Smooth muscle cell (in vitro differentiated cells): ENCODE data around the gene ZNF786. TPM values are rescaled to one million over a fixed set of nuclear protein-coding genes. Genes with fewer than 3 reads are reported as not detected.

ENCODE experiments used
- DNase-seq: peaks from one replicate; lab custom pipeline; 2025; ENCODE audit not compliant: unreplicated experiment; lab: John Stamatoyannopoulos, UW
- H2AFZ ChIP-seq: fragments of 200-600 bp; sonication (generic); 2 replicates; pipeline ENCODE4 v1.6.0; 2016; ENCODE audit warnings: antibody characterized with exemption, low read depth, mild to moderate bottlenecking
- H3F3A ChIP-seq: fragments of 200-600 bp; sonication (generic); 2 replicates; pipeline ENCODE4 v1.6.0; 2017; ENCODE audit warnings: antibody characterized with exemption, low read depth
- H3K27ac ChIP-seq: fragments of 200-600 bp; sonication (generic); 2 replicates; pipeline ENCODE4 v1.5.1; 2016; ENCODE audit warnings: low read depth, mild to moderate bottlenecking
- H3K27me3 ChIP-seq: fragments of 200-600 bp; sonication (generic); 2 replicates; pipeline ENCODE4 v1.6.1; 2016; ENCODE audit warnings: low read depth, mild to moderate bottlenecking
- H3K36me3 ChIP-seq: fragments of 200-600 bp; sonication (generic); 2 replicates; pipeline ENCODE4 v1.5.1; 2016; ENCODE audit warnings: low read depth
- H3K4me1 ChIP-seq: fragments of 200-600 bp; sonication (generic); 2 replicates; pipeline ENCODE4 v1.5.1; 2016; ENCODE audit warnings: low read depth
- H3K4me2 ChIP-seq: fragments of 200-600 bp; sonication (generic); 2 replicates; pipeline ENCODE4 v1.6.0; 2016; ENCODE audit warnings: mild to moderate bottlenecking
- H3K4me3 ChIP-seq: fragments of 200-600 bp; sonication (generic); 2 replicates; pipeline ENCODE4 v1.5.1; 2016; ENCODE audit warnings: mild to moderate bottlenecking
- H3K79me2 ChIP-seq: fragments of 200-600 bp; sonication (generic); 2 replicates; pipeline ENCODE4 v1.6.0; 2016; ENCODE audit warnings: low read depth, mild to moderate bottlenecking
- H3K9ac ChIP-seq: fragments of 200-600 bp; sonication (generic); 2 replicates; pipeline ENCODE4 v1.6.0; 2016; ENCODE audit warnings: low read depth
- H3K9me3 ChIP-seq: fragments of 200-600 bp; sonication (generic); replicated peaks from 2 replicates; pipeline ENCODE4 v1.5.1; 2016; ENCODE audit warnings: low read depth
- H4K20me1 ChIP-seq: fragments of 200-600 bp; sonication (generic); 2 replicates; pipeline ENCODE4 v1.6.0; 2016; ENCODE audit warnings: low read depth
- CTCF ChIP-seq: fragments of 200-600 bp; sonication (generic); IDR thresholded peaks from 2 replicates; pipeline ENCODE4 v1.5.1; 2017; ENCODE audit warnings: borderline replicate concordance, mild to moderate bottlenecking, antibody characterized with exemption; ENCODE audit not compliant: insufficient read depth, poor library complexity, severe bottlenecking
- WGBS: methylation state at CpG from one replicate; pipeline ENCODE4 v1.1.7; 2016; ENCODE audit warnings: low lambda C conversion rate; 5-methylcytosine and 5-hydroxymethylcytosine counted together
- polyA plus RNA-seq: library from polyadenylated mRNA; unstranded; fragments of >200 nt; fragmentation: Nextera tagmentation; extraction: Ambion mirVana; gene quantifications from 2 replicates; pipeline ENCODE4 v1.2.1, GENCODE V29; 2016
- total RNA-seq: library from RNA; depleted of rRNA; stranded (reverse); fragments of >200 nt; gene quantifications from 2 replicates; pipeline ENCODE4 v1.2.3, GENCODE V29; 2014

ZNF786 gene
- total and polyA plus RNA-seq, 2 experiments from 2014 or later: 2.2 to 2.3 TPM

GRCh38 chr7:149085866-149086265 is 4.7 kb downstream of the ZNF786 start:
- no peak overlapping the region for H2AFZ ChIP-seq
- no peak overlapping the region for H3K9ac ChIP-seq
- H3K4me3 ChIP-seq: no peak overlapping the region
- no peaks in the 10 kb centered on the region for H3K36me3 ChIP-seq
- H3K4me1 ChIP-seq: no peaks in the 10 kb centered on the region
- no peaks in the 10 kb centered on the region for H4K20me1 ChIP-seq
- H3F3A ChIP-seq: no peaks in the 10 kb centered on the region
- H3K4me2 ChIP-seq: no peak overlapping the region
- DNase-seq: no peak
- H3K79me2 ChIP-seq: peaks cover 52% of the 10 kb centered on the region
- TF ChIP-seq CTCF: no peak
- no peaks in the 10 kb centered on the region for H3K27me3 ChIP-seq
- H3K27ac ChIP-seq: no peak overlapping the region
- no peaks in the 10 kb centered on the region for H3K9me3 ChIP-seq
- WGBS: 96% methylated on average over 1 of the region's 1 CpG

- H3F3A ChIP-seq: no peaks in the 10 kb centered on the region
- H3K27me3 ChIP-seq: no peaks in the 10 kb centered on the region
- H3K4me3 ChIP-seq: no peak overlapping the region
- H3K4me1 ChIP-seq: no peaks in the 10 kb centered on the region
- no peaks in the 10 kb centered on the region for H3K9me3 ChIP-seq
- DNase-seq: no peak
- H3K36me3 ChIP-seq: no peaks in the 10 kb centered on the region
- 98% methylated on average over 2 of the region's 2 CpGs for WGBS
- H3K27ac ChIP-seq: no peak overlapping the region
- no peak overlapping the region for H2AFZ ChIP-seq
- peaks cover 45% of the 10 kb centered on the region for H3K79me2 ChIP-seq
- TF ChIP-seq CTCF: no peak
- H3K9ac ChIP-seq: no peak overlapping the region
- no peak overlapping the region for H3K4me2 ChIP-seq
- H4K20me1 ChIP-seq: no peaks in the 10 kb centered on the region
These were observed 6.1 kb downstream of the ZNF786 start for GRCh38 chr7:149084407-149084806.

- no peak overlapping the region for H3K4me2 ChIP-seq
- 89% methylated on average over 6 of the region's 6 CpGs for WGBS
These were observed 8.6 kb downstream of the ZNF786 start for GRCh38 chr7:149081914-149082313.

More at GRCh38 chr7:149081914-149082313, 8.6 kb downstream of the ZNF786 start:
- Histone ChIP-seq H4K20me1 (no peaks in the 10 kb centered on the region), H3K4me3 (no peak overlapping the region), H3K9ac (no peak overlapping the region), H3K4me1 (no peaks in the 10 kb centered on the region), H3K27me3 (no peaks in the 10 kb centered on the region), H3F3A (no peaks in the 10 kb centered on the region), H3K36me3 (no peaks in the 10 kb centered on the region), H3K79me2 (peaks cover 23% of the 10 kb centered on the region), H3K27ac (no peak overlapping the region), H3K9me3 (no peaks in the 10 kb centered on the region), H2AFZ (no peak overlapping the region)
- no peak for TF ChIP-seq CTCF
- DNase-seq: no peak
